ENCODE measurements around the gene NFAT5. TPM values are rescaled to one million over a fixed set of nuclear protein-coding genes. Genes with fewer than 3 reads are reported as not detected.
A peak's percentile ranks its signal among the peaks of the same experiment; 100 is the strongest.
"Not testable (repeated sequence)": the region's sequence is repeated elsewhere in the genome, so short reads cannot be mapped to it uniquely, and the experiment has no call there.

NFAT5 gene
- total RNA-seq, 1 experiment from 2014 or later: 7.0 TPM

DNA sequence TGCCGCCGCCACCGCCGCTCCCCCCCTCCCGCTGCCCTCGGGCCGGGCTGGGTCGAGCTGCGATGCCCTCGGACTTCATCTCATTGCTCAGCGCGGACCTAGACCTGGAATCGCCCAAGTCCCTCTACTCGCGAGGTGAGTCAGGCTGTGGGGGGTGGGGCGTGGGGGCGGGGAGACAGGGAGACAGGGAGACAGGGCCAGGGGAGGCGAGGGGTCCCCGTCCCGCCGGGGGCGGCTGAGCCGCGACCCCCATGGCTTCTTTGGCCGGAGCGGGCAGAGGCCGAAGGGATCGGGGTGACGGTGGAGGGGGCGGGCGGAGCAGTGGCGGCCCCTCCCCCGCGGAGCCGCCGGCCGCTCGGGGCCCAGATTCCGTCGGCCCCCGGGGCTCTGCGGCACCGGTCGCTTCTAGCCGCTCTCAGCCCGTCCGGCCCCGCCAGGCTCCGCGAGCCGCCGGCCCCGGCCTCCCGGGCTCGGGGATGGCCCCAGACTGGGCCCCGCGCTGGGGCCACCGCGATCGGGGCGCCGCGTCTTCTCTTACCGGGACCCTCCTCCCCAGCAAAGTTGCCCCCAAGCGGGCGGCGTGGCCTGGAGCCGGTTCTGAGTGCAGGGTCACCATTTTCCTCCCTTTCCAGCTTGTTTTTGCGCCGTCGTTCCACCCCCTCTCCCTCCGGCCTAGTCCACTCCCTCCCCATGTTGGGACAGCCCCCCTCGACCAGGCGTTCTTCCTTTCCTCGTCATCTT, 644 bp downstream of the NFAT5 start:
- no peaks in the 10 kb centered on the region for H3K36me3 ChIP-seq (replicated peaks; ENCODE audit: control insufficient read depth, insufficient read depth, low read length)
- H3K27me3 ChIP-seq (ENCODE audit: control insufficient read depth, insufficient read depth, low read length): no peaks in the 10 kb centered on the region
- DNase-seq: peak; percentile 83
- peak overlapping the region; percentile 91 for H3K4me3 ChIP-seq (ENCODE audit: insufficient read depth, low read depth, low read length)

DNA sequence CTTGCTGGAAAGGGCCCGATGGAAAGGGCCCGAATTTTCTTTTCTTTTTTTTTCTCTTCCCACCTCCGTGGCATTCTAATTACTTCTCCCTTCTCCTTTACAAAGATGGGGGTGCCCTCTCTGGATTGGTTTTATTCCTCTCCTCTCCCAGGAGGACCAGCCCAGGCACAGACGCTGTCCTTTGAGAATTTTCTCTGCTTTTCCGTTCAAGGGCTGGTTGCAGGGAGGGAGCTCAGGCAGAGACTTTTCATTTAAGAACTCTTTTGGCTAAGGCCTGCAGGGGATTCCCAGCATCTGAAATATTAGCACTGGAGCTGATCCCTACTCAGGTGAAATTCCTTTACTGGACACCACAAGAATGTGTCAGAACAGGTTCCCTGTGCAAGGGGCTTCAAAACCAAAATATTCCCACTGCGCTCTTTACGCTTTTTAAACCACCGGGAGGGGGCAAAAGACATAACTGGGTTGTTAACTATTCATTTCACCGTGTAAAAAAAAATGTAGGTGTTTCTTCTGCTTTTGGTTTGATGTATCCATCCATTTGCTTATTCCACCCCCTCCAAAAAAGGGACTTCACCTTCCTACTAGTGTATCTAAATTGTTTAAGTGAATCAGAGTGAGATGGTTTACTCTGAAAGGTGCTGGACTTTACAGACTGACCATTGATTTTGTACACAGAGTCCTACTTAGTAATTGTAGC, 1.4 kb downstream of the NFAT5 start:
- peak overlapping the region; percentile 91 for H3K4me3 ChIP-seq (ENCODE audit: insufficient read depth, low read depth, low read length)
- no peaks in the 10 kb centered on the region for H3K36me3 ChIP-seq (replicated peaks; ENCODE audit: control insufficient read depth, insufficient read depth, low read length)
- H3K27me3 ChIP-seq (ENCODE audit: control insufficient read depth, insufficient read depth, low read length): no peaks in the 10 kb centered on the region
- no peak for DNase-seq

DNA sequence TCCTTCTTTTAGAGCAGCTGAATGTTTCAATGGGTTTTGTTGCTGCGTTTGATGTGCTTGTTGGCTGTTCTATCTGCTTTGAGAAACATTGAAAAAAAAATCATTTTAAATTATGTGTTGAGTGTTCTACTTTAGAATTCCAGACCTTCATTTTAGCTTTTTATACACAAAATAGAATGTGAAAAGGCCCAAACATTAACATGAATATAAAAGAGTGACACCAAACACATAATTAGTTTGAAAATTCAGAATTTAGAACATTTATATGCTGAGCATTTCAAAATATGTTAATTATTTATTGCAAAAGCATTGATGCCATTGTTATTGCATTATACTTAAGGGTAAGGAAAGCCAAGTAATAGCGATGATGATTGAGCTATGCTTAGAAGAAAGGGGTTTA, 2.9 kb downstream of the NFAT5 start:
- Histone ChIP-seq H3K36me3 (replicated peaks; ENCODE audit: control insufficient read depth, insufficient read depth, low read length) (no peaks in the 10 kb centered on the region), H3K4me3 (ENCODE audit: insufficient read depth, low read depth, low read length) (no peak overlapping the region), H3K27me3 (ENCODE audit: control insufficient read depth, insufficient read depth, low read length) (no peaks in the 10 kb centered on the region; the same call in 1 of the 2 replicates)
- DNase-seq: no peak

DNA sequence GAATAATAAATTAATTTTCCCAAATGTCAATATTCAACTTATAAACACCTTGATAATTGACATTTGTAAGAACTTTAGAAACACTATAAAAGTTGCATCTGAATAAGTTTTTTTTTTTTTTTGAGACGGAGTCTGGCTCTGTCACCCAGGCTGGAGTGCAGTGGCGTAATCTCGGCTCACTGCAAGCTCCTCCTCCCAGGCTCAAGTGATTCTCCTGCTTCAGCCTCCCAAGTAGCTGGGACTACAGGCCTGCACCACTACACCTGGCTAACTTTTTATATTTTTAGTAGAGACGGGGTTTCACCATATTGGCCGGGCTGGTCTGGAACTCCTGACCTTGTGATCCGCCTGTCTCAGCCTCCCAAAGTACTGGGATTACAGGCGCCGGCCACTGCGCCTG, 13.0 kb downstream of the NFAT5 start:
- not testable (repeated sequence) for DNase-seq; H3K4me3 ChIP-seq (ENCODE audit: insufficient read depth, low read depth, low read length); H3K27me3 ChIP-seq (ENCODE audit: control insufficient read depth, insufficient read depth, low read length); H3K36me3 ChIP-seq (replicated peaks; ENCODE audit: control insufficient read depth, insufficient read depth, low read length)

DNA sequence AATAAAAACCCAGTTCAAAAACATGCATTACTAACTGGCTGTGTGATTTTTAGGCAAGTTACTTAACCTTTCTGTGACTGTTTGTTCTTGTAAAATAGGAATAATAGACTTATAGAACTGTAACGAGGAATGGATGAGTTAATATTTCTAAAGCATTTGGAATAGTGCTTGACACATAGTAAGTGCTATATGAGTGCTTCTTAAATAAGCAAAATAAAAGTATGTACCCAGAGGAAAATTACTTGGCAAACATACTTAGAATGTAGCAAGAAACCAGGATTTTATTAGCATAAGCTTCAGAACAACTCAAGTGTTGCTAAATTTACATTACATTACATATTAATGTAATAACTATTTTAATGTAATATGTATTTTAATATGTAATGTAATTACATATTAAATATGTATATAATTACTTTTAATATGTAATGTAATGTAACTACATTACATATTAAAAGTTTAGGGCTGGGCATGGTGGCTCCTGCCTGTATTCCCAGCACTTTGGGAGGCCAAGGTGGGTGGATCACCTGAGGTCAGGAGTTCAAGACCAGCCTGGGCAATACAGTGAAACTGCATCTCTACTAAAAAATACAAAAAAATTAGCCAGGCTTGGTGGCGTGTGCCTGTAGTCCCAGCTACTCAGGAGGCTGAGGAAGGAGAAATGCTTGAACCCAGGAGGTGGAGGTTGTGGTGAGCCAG, 14.2 kb downstream of the NFAT5 start:
- no peak for DNase-seq
- H3K4me3 ChIP-seq (ENCODE audit: insufficient read depth, low read depth, low read length): no peak overlapping the region
- no peaks in the 10 kb centered on the region for H3K27me3 ChIP-seq (ENCODE audit: control insufficient read depth, insufficient read depth, low read length)
- no peaks in the 10 kb centered on the region; the same call in 1 of the 2 replicates for H3K36me3 ChIP-seq (replicated peaks; ENCODE audit: control insufficient read depth, insufficient read depth, low read length)

DNA sequence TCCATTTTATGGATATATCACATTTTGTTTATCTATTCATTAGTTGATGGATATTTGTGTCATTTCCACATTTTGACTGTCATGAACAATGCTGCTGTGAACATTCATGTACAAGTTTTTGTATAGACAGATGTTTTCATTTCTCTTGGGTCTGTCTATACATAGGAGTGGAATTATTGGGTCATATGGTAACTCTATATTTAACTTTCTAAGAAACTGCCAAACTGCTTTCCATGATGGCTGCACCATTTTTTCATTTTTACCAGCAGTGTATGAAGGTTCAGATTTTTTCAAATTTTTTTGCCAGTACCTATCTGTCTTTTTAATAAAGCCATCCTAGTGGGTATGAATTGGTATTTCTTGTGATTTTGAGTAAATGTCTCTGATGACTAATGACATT, 15.5 kb downstream of the NFAT5 start:
- no peaks in the 10 kb centered on the region for H3K27me3 ChIP-seq (ENCODE audit: control insufficient read depth, insufficient read depth, low read length)
- H3K4me3 ChIP-seq (ENCODE audit: insufficient read depth, low read depth, low read length): no peak overlapping the region
- DNase-seq: no peak
- no peaks in the 10 kb centered on the region; the same call in 1 of the 2 replicates for H3K36me3 ChIP-seq (replicated peaks; ENCODE audit: control insufficient read depth, insufficient read depth, low read length)

DNA sequence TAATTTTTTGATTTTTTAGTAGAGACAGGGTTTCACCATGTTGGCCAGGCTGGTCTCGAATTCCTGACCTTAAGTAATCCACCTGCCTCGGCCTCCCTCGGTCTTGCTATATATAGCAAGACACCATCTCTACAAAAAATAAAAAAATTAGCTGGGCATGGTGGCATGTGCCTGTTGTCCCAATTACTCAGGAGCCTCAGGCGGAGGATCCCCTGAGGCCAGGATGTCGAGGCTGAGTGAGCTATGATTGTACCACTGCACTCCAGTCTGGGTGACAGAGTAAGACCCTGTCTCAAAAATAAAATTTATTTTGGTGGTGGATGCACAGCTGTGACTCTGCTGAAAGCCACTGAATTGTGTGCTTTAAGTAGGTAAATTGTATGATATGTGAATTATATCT, 18.7 kb downstream of the NFAT5 start:
- H3K36me3 ChIP-seq (replicated peaks; ENCODE audit: control insufficient read depth, insufficient read depth, low read length); DNase-seq; H3K4me3 ChIP-seq (ENCODE audit: insufficient read depth, low read depth, low read length); H3K27me3 ChIP-seq (ENCODE audit: control insufficient read depth, insufficient read depth, low read length): not testable (repeated sequence)

DNA sequence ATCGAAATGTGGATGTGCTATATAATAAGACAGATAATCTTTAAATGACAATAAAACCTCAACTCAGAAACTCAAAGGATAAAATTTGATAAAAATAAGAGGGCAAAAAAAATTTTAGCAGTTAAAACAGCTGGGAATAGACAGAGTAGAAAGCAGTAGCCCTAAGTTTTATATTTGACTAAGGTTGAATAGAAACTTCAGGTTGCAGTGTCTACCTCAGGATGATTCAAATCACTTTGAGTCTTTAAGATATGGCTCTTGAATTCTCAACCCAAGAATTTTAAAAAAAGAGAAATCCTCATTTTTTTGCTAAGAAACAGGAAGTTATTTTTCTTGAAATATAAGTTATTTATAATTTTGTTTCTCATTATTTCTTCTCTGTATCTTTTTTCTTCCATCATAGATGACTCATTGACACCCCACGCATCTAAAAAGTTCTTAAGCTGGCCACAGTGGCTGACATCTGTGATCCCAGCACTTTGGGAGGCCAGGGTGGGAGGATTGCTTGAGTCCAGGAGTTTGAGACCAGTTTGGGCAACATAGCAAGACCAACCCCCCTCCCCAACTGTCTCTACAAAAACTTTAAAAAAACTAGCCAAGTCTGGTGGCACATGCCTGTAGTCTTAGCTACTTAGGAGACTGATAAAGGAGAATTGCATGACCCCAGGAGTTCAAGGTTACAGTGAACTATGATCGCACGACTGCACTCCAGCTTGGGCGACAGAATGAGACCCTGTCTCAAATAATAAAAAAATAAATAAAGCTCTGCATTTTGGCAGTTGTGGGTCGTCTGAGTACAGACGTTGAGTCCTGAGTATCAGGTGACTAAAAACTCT, 23.9 kb downstream of the NFAT5 start:
- Histone ChIP-seq H3K27me3 (ENCODE audit: control insufficient read depth, insufficient read depth, low read length) (no peaks in the 10 kb centered on the region), H3K4me3 (ENCODE audit: insufficient read depth, low read depth, low read length) (no peak overlapping the region), H3K36me3 (replicated peaks; ENCODE audit: control insufficient read depth, insufficient read depth, low read length) (no peaks in the 10 kb centered on the region)
- DNase-seq: no peak

DNA sequence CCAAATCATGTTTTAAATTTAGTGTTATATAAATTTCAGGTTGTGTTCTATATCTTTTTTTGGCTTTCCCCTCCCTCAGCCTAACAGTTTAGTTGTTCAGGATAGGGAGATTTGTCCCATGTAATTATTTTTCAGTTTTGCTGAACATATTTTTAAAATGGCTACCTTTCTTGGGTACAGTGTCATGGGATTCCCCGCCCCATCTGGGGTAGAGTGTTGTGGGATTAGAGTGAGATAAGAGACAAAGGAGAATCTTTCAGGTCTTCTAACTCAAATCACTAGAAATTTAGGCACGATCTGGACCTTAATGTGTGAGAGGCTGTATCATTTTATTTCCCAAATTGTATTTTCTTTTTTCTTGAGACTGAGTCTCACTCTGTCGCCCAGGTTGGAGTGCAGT, 24.8 kb downstream of the NFAT5 start:
- H3K36me3 ChIP-seq (replicated peaks; ENCODE audit: control insufficient read depth, insufficient read depth, low read length): no peaks in the 10 kb centered on the region
- DNase-seq: no peak
- no peak overlapping the region for H3K4me3 ChIP-seq (ENCODE audit: insufficient read depth, low read depth, low read length)
- no peaks in the 10 kb centered on the region for H3K27me3 ChIP-seq (ENCODE audit: control insufficient read depth, insufficient read depth, low read length)

DNA sequence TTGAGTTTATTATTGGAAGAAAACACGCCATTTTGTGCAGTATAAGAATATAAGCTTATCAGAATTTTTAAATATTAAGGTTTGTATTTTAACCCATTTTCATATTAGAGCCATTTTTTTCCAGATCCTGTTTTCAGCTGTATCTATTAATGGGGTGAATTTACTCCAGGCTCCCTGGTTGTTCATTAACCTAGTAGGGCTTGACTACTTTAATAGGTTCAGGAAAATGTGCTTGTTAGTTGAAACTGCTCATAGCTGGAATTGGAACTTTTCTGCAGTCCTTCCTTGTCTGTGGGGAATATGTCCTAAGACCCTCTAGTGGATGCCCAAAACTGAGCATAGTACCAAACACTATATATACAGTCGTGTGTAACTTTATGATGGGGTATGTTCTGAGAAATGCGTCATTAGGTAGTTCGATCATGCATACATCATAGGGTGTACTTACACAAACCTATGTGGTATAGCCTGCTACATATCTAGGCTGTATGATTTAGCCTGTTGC, 28.0 kb downstream of the NFAT5 start:
- no peak for DNase-seq
- H3K27me3 ChIP-seq (ENCODE audit: control insufficient read depth, insufficient read depth, low read length): no peaks in the 10 kb centered on the region
- H3K4me3 ChIP-seq (ENCODE audit: insufficient read depth, low read depth, low read length): no peak overlapping the region
- H3K36me3 ChIP-seq (replicated peaks; ENCODE audit: control insufficient read depth, insufficient read depth, low read length): no peaks in the 10 kb centered on the region

DNA sequence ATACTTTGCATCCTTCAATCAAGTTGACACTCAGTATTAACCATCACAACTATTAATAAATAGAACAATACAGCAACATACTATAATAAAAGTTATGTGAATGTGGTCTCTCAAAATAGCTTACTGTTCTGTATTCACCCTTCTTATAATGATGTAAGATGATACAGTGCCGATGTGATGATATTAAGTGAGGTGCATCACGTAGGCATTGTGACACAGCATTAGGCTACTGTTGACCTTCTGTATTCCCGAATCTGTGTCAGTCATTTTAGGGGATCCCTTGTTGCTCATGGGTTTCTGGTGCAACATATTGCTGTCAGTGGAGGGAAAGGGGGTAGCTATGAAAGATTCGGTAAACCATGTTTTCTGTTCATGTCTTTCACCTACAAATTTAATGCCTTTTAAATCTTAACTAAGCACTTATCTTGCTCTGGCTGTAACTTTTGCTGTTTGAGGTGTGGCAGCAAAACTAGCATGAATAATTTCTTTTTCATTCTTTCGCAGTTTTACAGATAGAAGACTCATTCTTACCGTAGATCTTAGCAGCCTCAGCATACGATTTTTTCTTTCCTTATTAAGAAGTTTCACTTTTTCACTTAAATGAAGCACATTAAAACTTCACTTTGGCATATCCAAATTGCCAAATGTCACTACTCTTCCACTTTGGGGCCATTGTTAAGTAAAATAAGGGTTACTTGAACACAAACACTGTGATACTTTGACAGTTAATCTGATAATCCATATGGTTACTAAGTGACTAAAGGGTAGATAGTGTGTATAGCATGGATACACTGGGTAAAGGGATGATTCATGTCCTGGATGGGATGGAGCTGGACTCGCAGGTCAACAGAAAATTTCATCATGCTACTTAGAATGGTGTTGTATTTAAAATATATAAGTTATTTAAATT, 29.6 kb downstream of the NFAT5 start:
- Histone ChIP-seq H3K36me3 (replicated peaks; ENCODE audit: control insufficient read depth, insufficient read depth, low read length) (no peaks in the 10 kb centered on the region), H3K4me3 (ENCODE audit: insufficient read depth, low read depth, low read length) (no peak overlapping the region), H3K27me3 (ENCODE audit: control insufficient read depth, insufficient read depth, low read length) (no peaks in the 10 kb centered on the region)
- DNase-seq: no peak

DNA sequence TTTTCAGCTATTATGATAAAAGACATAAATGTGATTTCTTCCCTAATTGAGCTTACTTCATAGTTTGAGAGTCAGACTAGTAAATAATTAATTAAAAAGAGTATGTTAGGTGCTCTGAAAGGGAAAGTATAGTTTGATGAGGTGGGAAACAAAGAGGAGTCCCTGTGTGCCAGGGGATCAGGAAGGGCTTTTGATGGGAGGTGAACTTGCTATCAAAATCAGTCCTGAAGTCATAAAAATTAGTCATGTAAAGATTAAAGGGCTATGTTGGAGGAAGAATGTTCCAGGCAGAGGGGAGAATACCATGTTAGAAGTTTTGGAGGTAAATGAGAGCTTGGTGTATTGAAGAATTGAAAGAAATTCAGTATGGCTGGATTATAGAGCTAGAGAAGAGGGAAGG, 31.0 kb downstream of the NFAT5 start:
- Histone ChIP-seq H3K27me3 (ENCODE audit: control insufficient read depth, insufficient read depth, low read length) (no peaks in the 10 kb centered on the region), H3K36me3 (replicated peaks; ENCODE audit: control insufficient read depth, insufficient read depth, low read length) (no peaks in the 10 kb centered on the region), H3K4me3 (ENCODE audit: insufficient read depth, low read depth, low read length) (no peak overlapping the region)
- no peak for DNase-seq

DNA sequence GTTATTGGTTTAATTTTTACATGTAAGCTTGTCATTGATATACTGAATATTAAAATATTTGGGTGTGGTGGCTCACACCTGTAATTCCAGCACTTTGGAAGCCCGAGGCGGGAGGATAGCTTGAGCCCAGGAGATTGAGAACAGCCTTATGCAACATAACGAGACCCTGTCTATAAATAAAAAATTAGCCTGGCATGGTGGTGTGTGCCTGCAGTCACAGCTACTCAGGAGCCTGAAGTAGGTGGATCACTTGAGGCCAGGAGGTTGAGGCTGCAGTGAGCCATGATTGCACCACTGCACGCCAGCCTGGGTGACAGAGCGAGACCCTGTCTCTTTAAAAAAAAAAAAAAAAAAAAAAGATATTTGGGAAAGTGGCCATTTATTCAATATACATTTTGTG, 32.3 kb downstream of the NFAT5 start:
- Histone ChIP-seq H3K27me3 (ENCODE audit: control insufficient read depth, insufficient read depth, low read length) (no peaks in the 10 kb centered on the region), H3K4me3 (ENCODE audit: insufficient read depth, low read depth, low read length) (no peak overlapping the region)

More for the DNA sequence above, 32.3 kb downstream of the NFAT5 start:
- no peak for DNase-seq
- no peaks in the 10 kb centered on the region for H3K36me3 ChIP-seq (replicated peaks; ENCODE audit: control insufficient read depth, insufficient read depth, low read length)
